Sigmoid colon (tissue), 3 donors: ENCODE results near the gene GLYR1.

ENCODE experiments used
- POLR2A ChIP-seq, 2 donors: fragments of 450-650 bp; IDR thresholded peaks; one replicate each; pipeline ENCODE4 v1.6.1; 2016; ENCODE audit warnings: antibody characterized with exemption in 2 of 2, mild to moderate bottlenecking in 2 of 2, moderate library complexity in 2 of 2
- TF ChIP-seq, protein P1 (sequence below), 4 experiments: fragments of 450-650 bp in 3 of 4; fragments of 200-600 bp in 1 of 4; IDR thresholded peaks; one replicate each; pipeline ENCODE4 v1.5.1; 2016 to 2019; ENCODE audit warnings: antibody characterized with exemption in 4 of 4, mild to moderate bottlenecking in 3 of 4, moderate library complexity in 2 of 4

DNA sequence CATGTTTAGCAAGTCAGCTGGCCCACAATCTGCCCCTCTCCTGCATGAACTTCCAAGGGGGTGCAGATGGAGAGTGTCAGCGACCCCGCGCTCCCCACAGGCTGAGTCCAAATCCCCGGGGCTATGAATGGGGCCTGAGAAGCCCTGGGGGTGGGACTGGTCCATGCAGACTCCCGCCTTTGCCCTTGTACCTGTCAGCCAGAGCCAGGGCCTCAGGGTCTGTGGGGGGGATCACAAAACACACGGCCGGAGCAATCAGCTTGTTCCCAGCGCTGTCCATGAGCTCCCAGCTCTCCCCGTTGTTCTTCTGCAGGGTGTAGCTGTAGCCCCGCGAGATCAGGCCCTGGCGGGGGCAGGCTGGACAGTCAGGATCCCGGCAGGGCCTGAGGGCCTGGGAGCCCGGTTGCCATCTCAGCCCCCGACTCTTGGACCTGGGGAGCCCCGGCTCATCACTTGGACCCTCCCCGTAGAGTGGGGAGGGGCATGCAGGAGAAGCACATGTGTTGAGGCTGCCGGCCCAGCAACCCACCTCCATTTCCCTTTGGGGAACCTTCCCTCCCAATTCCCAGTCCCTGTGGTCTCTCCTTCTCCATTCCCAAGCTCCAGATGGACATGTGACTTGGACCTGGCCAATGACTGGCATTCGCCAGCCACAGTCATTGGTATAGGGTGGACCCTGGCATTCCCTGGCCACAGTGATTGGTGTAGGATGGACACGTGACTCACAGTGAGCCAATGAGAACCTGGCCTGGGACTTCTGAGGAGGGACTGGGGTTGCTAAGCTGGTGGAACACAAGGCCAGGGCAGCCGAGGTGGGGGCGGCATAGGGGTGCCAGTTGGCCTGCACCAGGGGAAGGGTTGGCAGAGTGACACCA lies 47.4 kb upstream of the GLYR1 start:
- TF ChIP-seq, protein P1, sequence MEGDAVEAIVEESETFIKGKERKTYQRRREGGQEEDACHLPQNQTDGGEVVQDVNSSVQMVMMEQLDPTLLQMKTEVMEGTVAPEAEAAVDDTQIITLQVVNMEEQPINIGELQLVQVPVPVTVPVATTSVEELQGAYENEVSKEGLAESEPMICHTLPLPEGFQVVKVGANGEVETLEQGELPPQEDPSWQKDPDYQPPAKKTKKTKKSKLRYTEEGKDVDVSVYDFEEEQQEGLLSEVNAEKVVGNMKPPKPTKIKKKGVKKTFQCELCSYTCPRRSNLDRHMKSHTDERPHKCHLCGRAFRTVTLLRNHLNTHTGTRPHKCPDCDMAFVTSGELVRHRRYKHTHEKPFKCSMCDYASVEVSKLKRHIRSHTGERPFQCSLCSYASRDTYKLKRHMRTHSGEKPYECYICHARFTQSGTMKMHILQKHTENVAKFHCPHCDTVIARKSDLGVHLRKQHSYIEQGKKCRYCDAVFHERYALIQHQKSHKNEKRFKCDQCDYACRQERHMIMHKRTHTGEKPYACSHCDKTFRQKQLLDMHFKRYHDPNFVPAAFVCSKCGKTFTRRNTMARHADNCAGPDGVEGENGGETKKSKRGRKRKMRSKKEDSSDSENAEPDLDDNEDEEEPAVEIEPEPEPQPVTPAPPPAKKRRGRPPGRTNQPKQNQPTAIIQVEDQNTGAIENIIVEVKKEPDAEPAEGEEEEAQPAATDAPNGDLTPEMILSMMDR (IDR thresholded peaks at IDR 0.05): no peak
- TF ChIP-seq POLR2A (IDR thresholded peaks at IDR 0.05): no peak
